Small intestine (tissue), 7 donors: ENCODE measurements around the gene RNF181. TPM values are rescaled to one million over a fixed set of nuclear protein-coding genes. Genes with fewer than 3 reads are reported as not detected.
A peak's percentile ranks its signal among the peaks of the same experiment; 100 is the strongest.
"Not testable (repeated sequence)": the region's sequence is repeated elsewhere in the genome, so short reads cannot be mapped to it uniquely, and the experiment has no call there.

Experiments
- DNase-seq, 2 donors: peaks; one replicate each; pipeline versions ENCODE4 v3.0.0 to v3.0.0-alpha.2; 2013
- FAIRE-seq: peaks from 2 replicates; lab custom pipeline; 2012; peaks lifted over from hg19 to GRCh38; lab: Jason Lieb, UNC
- H3K27ac ChIP-seq, 3 donors: one replicate each; pipeline ENCODE4 v1.5.1; 2013; ENCODE audit warnings: low read length in 2 of 3, mild to moderate bottlenecking in 2 of 3, control low read depth in 1 of 3, inconsistent platforms in 1 of 3, low read depth in 1 of 3, moderate library complexity in 1 of 3
- H3K27me3 ChIP-seq, 3 donors: one replicate each; pipeline ENCODE4 v1.6.1; 2013; ENCODE audit warnings: low read length in 3 of 3, inconsistent platforms in 1 of 3; ENCODE audit not compliant: control insufficient read depth in 3 of 3, insufficient read depth in 3 of 3
- H3K36me3 ChIP-seq, 3 donors: one replicate each; pipeline ENCODE4 v1.6.1; 2013; ENCODE audit warnings: low read length in 3 of 3, inconsistent platforms in 1 of 3, low read depth in 1 of 3, mild to moderate bottlenecking in 1 of 3, moderate library complexity in 1 of 3; ENCODE audit not compliant: control insufficient read depth in 3 of 3, insufficient read depth in 2 of 3
- H3K4me1 ChIP-seq, 3 donors: one replicate each; pipeline ENCODE4 v1.6.1; 2013; ENCODE audit warnings: low read length in 2 of 3, inconsistent platforms in 1 of 3, low read depth in 1 of 3, mild to moderate bottlenecking in 1 of 3, moderate library complexity in 1 of 3; ENCODE audit not compliant: control insufficient read depth in 3 of 3, insufficient read depth in 2 of 3
- H3K4me3 ChIP-seq, 3 donors: one replicate each; pipeline ENCODE4 v1.5.1; 2013; ENCODE audit warnings: low read length in 3 of 3, control low read depth in 1 of 3, inconsistent platforms in 1 of 3, low read depth in 1 of 3, mild to moderate bottlenecking in 1 of 3, moderate library complexity in 1 of 3
- H3K9me3 ChIP-seq, 2 donors: one replicate each; pipeline ENCODE4 v1.6.1; 2013; ENCODE audit warnings: low read depth in 1 of 2, low read length in 1 of 2; ENCODE audit not compliant: control insufficient read depth in 2 of 2, insufficient read depth in 1 of 2
- WGBS, 3 donors: extraction: QIAGEN DNeasy Blood & Tissue Kit; methylation state at CpG; one replicate each; pipeline ENCODE4 v1.1.7; 2013; 5-methylcytosine and 5-hydroxymethylcytosine counted together
- polyA plus RNA-seq, 4 donors: library from polyadenylated mRNA; stranded (reverse) in 3 of 4; unstranded in 1 of 4; fragments of 200-250 nt in 3 of 4; fragments of 120-200 nt in 1 of 4; gene quantifications; one replicate each; pipeline versions ENCODE4 v1.2.1 to v1.2.3, GENCODE V29; 2013
- donor health status: healthy with polysubstance abuse.
- donor health status: control.
- donor health status: control.
- donor health status: Bipolar disorder and iron deficiency.
- donor health status: healthy.

Gene RNF181
- polyA plus RNA-seq, 4 donors, result 131 to 234 (median 180) TPM

DNA sequence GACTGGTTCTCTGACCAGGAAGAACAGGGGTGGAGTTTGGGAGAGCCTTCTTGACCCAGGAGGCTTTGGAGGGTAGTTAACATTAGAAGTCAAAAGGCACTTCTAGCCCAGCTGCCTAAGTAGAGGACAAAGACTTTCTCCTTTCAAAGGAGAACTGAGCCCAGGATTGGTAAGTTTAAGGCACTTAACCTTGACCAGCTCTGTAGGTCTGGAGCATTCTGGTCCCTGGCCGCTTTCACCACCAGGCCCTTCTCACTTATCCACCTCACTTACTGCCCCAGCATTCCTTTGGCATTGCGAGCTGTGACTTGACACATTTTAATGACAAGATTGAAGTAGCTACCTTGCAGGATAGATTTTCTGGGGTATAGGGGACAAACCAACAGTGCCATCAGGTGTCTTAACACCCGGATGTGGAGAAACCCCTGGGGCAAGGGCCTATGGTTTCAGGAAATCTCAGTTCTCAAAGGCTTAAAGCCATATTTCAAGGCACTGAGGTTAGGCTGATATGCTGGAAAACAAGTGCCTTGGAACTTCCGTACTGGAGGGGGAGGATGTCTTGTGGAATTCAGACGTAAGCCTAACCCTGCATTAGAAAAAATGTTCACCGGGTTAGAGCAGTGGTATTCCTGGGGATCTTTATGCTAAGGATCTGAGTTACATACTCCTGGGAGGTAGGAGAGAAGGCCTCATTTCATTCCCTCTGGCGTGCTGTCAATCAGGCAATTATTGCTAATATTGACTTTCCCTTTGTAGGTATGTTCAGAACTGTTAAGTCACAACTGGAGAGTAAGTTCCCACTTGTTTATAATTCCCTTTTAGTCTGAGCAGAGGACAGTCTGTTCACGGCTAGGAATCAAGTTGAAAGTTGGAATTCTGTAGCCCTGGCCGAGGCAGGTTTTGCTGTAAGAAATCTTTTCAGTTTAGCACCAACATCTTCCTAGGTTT is 12.0 kb downstream of the RNF181 start:
- H3K9me3 ChIP-seq, result no peaks in the 10 kb centered on the region
- H3K4me3 ChIP-seq, result no peak overlapping the region
- H3K36me3 ChIP-seq, result peaks cover 0 to 34% (median 2%) of the 10 kb centered on the region in 3 donors
- no peak overlapping the region for H3K27ac ChIP-seq
- no peaks in the 10 kb centered on the region for H3K27me3 ChIP-seq
- WGBS, 3 donors, result 85 to 87% (median 85%) methylated on average over 9 of the region's 9 CpGs
- no peak for FAIRE-seq
- DNase-seq, result no peak
- peaks cover 0 to 25% (median 0%) of the 10 kb centered on the region in 3 donors for H3K4me1 ChIP-seq

DNA sequence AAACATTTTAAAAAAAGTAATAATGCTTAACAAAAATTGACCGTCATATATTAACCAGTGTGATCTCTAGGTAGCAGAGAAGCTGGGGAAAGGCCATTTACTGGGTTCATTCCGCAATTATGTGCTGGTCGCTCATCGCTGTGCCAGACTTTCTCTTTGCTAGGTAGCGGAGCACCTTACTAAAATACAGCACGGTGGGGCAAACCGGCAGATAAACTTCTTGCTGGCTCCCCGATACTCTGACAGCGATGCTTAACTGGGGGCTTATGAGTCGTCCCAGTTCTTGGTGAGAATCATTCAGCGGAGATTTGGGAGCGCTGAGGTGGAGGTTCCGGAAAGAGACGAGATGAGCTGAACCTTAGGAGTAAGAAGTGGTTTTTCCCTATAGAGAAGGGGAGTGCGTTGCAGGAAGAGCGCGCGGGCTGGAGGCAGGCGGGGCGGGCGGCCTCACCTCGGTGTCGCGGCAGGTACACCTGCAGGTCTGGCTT is 15.7 kb downstream of the RNF181 start:
- H3K27me3 ChIP-seq, result no peaks in the 10 kb centered on the region
- H3K4me1 ChIP-seq, result peaks cover 0 to 10% (median 0%) of the 10 kb centered on the region in 3 donors
- no peaks in the 10 kb centered on the region for H3K9me3 ChIP-seq
- WGBS, 3 donors, result 2 to 6% (median 5%) methylated on average over 24 of the region's 24 CpGs
- H3K36me3 ChIP-seq, result peaks cover 0 to 33% (median 2%) of the 10 kb centered on the region in 3 donors
- FAIRE-seq, result no peak
- peak overlapping the region; percentile 4 to 96 (median 88) for H3K27ac ChIP-seq
- H3K4me3 ChIP-seq, result peak overlapping the region; percentile 56 to 91 (median 84)
- no peak for DNase-seq

DNA sequence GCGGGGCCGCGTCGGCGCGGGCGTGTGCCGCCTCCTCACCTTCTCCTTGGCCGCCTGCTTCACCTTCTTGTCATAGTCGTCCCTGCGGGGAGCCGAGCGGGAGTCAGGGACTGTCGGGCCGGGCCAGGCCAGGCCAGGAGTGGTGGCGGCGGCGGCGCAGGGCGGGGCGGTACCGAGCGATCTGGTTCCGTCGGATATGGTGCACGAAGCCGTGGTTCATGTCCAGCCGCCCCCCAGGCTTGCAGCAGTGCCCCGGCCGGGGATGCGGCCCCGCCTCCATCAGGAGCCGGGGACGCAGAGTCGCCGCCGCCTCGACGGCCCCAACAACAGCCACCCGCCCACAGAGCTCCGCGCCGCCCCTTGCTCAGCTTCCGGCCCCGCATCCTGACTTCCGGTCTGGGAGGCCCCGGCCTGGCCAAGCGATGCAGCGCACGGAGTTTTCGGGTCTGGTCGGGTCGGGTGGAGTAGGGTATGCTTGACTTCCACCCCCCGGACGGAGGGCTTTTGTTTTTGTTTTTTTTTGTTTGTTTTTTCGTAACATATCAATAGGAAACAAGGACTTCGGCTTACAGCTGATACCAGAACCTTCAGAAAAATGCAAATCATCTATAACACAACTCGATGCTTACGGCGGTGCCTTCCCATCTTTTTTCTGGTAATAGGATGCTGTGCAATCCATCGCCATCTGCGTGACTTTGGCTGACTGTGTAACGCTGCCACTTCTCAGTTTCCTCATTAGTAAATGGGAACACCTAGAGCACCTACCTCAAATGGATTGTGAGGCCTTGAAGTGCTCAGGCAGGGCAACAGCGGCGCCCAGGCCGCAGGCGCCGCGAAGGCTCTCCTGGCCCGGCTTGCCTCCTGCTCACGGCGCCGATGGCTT is 16.4 kb downstream of the RNF181 start, which contains the start of gene C2orf68:
C2orf68 (minus strand) TSS at position 362 of the 883 bp plus-strand sequence; CDS start at position 280, 82 bp downstream.
- no peaks in the 10 kb centered on the region for H3K27me3 ChIP-seq
- H3K36me3 ChIP-seq, result peaks cover 0 to 27% (median 2%) of the 10 kb centered on the region in 3 donors
- peak within 1 kb of the TSS; percentile 56 to 91 (median 84) for H3K4me3 ChIP-seq
- peak within 1 kb of the TSS; percentile 4 to 96 (median 88) for H3K27ac ChIP-seq
- H3K9me3 ChIP-seq, result no peaks in the 10 kb centered on the region
- peaks cover 0 to 11% (median 1%) of the 10 kb centered on the region in 3 donors for H3K4me1 ChIP-seq
- FAIRE-seq, result no peak
- WGBS, 3 donors, result 10 to 15% (median 14%) methylated on average over 61 to 73 of the region's 73 CpGs
- peak; percentile 87 to 95 for DNase-seq

DNA sequence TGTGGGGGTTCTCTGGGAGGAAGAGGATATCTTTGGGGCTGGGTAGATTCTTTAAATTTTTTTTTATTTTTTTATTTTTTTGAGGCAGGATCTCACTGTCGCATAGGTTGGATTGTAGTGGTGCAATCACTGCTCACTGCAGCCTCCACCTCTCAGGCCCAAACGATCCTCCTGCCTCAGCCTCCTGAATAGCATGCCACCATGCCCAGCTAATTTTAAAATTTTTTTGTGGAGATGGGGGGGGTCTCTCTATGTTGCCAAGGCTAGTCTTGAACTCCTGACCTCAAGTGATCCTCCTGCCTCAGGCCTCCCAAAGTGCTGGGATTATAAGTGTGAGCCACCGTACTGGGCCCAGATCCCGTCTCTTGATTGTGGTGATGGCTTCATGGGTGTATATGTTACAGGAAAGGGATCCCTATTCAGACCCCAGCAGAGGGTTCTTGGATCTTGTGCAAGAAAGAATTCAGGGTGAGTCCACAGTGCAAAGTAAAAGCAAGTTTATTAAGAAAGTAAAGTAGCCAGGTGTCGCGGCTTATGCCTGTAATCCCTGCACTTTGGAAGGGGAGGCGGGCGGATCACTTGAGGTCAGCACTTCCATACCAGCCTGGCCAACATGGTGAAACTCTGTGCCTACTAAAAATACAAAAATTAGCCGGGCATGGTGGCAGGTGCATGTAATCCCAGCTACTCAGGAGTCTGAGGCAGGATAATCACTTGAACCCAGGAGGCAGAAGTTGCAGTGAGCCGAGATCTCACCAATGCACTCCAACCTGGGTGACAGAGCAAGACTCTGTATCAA is 18.4 kb downstream of the RNF181 start:
- no peaks in the 10 kb centered on the region for H3K9me3 ChIP-seq
- no peak overlapping the region for H3K4me3 ChIP-seq
- no peaks in the 10 kb centered on the region for H3K27me3 ChIP-seq
- FAIRE-seq (no peak), DNase-seq (no peak)
- no peak overlapping the region for H3K27ac ChIP-seq
- H3K36me3 ChIP-seq, result peaks cover 0 to 14% (median 0%) of the 10 kb centered on the region in 3 donors
- peaks cover 4 to 17% (median 8%) of the 10 kb centered on the region in 3 donors for H3K4me1 ChIP-seq
- 58 to 75% (median 73%) methylated on average over 10 of the region's 10 CpGs for WGBS, 3 donors

DNA sequence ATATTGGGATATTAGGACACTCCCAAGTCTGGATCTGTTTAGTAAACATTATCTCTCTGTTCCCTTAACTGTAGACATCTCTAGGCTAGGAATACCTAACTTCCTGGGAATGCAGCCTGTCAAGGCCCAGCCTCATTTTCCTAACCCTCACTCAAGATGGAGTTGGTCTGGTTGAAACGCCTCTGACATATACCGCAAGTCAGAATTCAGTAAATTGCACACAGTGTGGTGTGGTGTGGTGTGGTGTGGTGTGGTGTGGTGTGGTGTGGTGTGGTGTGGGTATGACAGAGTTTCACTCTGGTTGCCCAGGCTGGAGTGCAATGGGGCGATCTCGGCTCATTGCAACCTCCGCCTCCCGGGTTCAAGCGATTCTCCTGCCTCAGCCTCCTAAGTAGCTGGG is 19.2 kb downstream of the RNF181 start:
- not testable (repeated sequence) for H3K27me3 ChIP-seq, H3K4me3 ChIP-seq, H3K9me3 ChIP-seq, FAIRE-seq, H3K27ac ChIP-seq, DNase-seq
- peaks cover 4 to 17% (median 8%) of the 10 kb centered on the region in 3 donors for H3K4me1 ChIP-seq
- WGBS, 3 donors, result 93 to 96% (median 93%) methylated on average over 7 of the region's 7 CpGs
- peaks cover 0 to 12% (median 2%) of the 10 kb centered on the region in 3 donors for H3K36me3 ChIP-seq

DNA sequence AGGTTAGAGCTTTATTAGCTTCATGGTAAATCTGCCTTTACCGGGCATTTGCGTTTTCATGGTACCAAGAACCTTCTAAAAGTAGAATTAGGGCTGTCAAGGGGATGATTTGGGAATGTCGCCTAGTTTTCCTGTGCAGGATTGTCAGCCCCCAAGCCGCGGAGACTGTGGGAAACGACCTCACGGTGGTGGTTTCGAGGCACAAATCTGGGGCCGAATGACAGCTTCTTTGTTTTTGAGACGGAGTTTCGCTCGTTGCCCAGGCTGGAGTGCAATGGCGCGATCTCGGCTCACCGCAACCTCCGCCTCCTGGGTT is 19.8 kb downstream of the RNF181 start:
- no peaks in the 10 kb centered on the region for H3K9me3 ChIP-seq
- WGBS, 3 donors, result 91 to 94% (median 94%) methylated on average over 17 of the region's 17 CpGs
- no peak for FAIRE-seq
- no peak overlapping the region for H3K4me3 ChIP-seq
- peaks cover 0 to 16% (median 2%) of the 10 kb centered on the region in 3 donors for H3K36me3 ChIP-seq
- no peaks in the 10 kb centered on the region for H3K27me3 ChIP-seq
- DNase-seq, result no peak
- peak overlapping the region in 1 of 3 donors; percentile 54 for H3K27ac ChIP-seq
- peaks cover 4 to 15% (median 8%) of the 10 kb centered on the region in 3 donors for H3K4me1 ChIP-seq

DNA sequence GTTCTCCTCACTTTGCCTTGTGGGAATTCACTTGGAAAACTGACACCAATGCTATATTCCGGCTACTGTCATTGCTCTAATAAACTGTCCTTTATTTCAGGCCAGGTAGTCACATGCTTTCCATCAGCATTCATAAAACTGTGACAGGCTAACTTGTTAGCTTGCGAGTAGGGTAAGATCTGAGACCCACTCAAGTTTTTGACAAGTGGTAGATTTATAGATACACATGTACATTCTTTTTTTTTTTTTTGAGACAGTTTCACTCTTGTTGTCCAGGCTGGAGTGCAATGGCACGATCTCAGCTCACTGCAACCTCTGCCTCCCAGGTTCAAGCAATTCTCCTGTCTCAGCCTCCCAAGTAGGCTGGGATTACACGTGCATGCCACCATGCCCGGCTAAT is 22.2 kb downstream of the RNF181 start:
- Histone ChIP-seq H3K36me3 (peaks cover 0 to 21% (median 13%) of the 10 kb centered on the region in 3 donors), H3K4me3 (peak overlapping the region in 1 of 3 donors; percentile 74)
- not testable (repeated sequence) for H3K9me3 ChIP-seq, H3K4me1 ChIP-seq, FAIRE-seq, DNase-seq, H3K27ac ChIP-seq, H3K27me3 ChIP-seq
- WGBS, 3 donors, result 76 to 91% (median 83%) methylated on average over 5 of the region's 5 CpGs
